OCI-LY7 (cell line): ENCODE data around the gene ZNF451. TPM values are rescaled to one million over a fixed set of nuclear protein-coding genes. Genes with fewer than 3 reads are reported as not detected.
"Not testable (repeated sequence)": the region's sequence is repeated elsewhere in the genome, so short reads cannot be mapped to it uniquely, and the experiment has no call there.

Experiments used
- Bru-seq: library from RNA; stranded (reverse); fragments of 400-500 nt; gene quantifications from one replicate; lab custom pipeline; 2021; lab: Mats Ljungman, UMichigan
- BruChase-seq, 2 experiments: library from RNA; stranded (reverse); fragments of 400-500 nt; gene quantifications; one replicate each; lab custom pipeline; 2021; lab: Mats Ljungman, UMichigan
- BruUV-seq: library from RNA; stranded (reverse); fragments of 400-500 nt; replicated peaks from 2 replicates; lab custom pipeline; 2021; lab: Mats Ljungman, UMichigan
- CTCF ChIA-PET: fragments of 300-600 bp; sonication (Branson Sonifier 250); formaldehyde crosslinking; loops from one replicate; lab custom pipeline; 2022; ENCODE audit warnings: antibody characterized with exemption; ENCODE audit not compliant: unreplicated experiment; lab: Charles Lee
- POLR2A ChIA-PET: fragments of 300-600 bp; sonication (Branson Sonifier 250); formaldehyde crosslinking; loops from one replicate; lab custom pipeline; 2022; ENCODE audit warnings: antibody characterized with exemption; lab: Charles Lee
- DNase-seq: peaks from one replicate; pipeline ENCODE4 v3.0.0-alpha.2; 2015; ENCODE audit warnings: low spot score
- H2AFZ ChIP-seq: fragments of 200-600 bp; sonication (generic), shearing (Covaris generic); 2 replicates; pipeline ENCODE4 v1.6.1; 2014; ENCODE audit warnings: mild to moderate bottlenecking, antibody characterized with exemption, low read length, moderate library complexity
- H3K27ac ChIP-seq: fragments of 200-600 bp; sonication (generic); 2 replicates; pipeline ENCODE4 v1.5.1; 2014; ENCODE audit warnings: mixed run types, low read depth, mild to moderate bottlenecking, moderate library complexity, low read length, inconsistent platforms; ENCODE audit not compliant: poor library complexity, severe bottlenecking
- H3K36me3 ChIP-seq: fragments of 200-600 bp; sonication (generic); 2 replicates; pipeline ENCODE4 v1.6.1; 2014; ENCODE audit warnings: mild to moderate bottlenecking, antibody characterized with exemption, low read length, moderate library complexity, mixed read lengths; ENCODE audit not compliant: insufficient read depth
- H3K4me1 ChIP-seq: fragments of 200-600 bp; sonication (generic); 2 replicates; pipeline ENCODE4 v1.5.1; 2014; ENCODE audit warnings: mild to moderate bottlenecking, low read length; ENCODE audit not compliant: insufficient read depth, poor library complexity, severe bottlenecking
- H3K4me2 ChIP-seq: fragments of 200-600 bp; sonication (generic); 2 replicates; pipeline ENCODE4 v1.6.1; 2014; ENCODE audit warnings: mild to moderate bottlenecking, low read length
- H3K4me3 ChIP-seq: fragments of 200-600 bp; sonication (generic); 2 replicates; pipeline ENCODE4 v1.5.1; 2014; ENCODE audit warnings: mild to moderate bottlenecking, low read depth, low read length; ENCODE audit not compliant: poor library complexity, severe bottlenecking
- H3K79me2 ChIP-seq: fragments of 200-600 bp; sonication (generic); 2 replicates; pipeline ENCODE4 v1.6.1; 2016; ENCODE audit warnings: low read depth, mild to moderate bottlenecking, low read length, moderate library complexity, mixed read lengths; ENCODE audit not compliant: insufficient read depth
- H3K9me2 ChIP-seq: fragments of 200-600 bp; sonication (generic); 2 replicates; pipeline ENCODE4 v1.6.1; 2016; ENCODE audit warnings: mild to moderate bottlenecking, low read length, mixed read lengths; ENCODE audit not compliant: insufficient read depth
- H3K9me3 ChIP-seq: fragments of 200-600 bp; sonication (generic); 2 replicates; pipeline ENCODE4 v1.6.1; 2014; ENCODE audit warnings: mild to moderate bottlenecking, mixed run types, low read length, mixed read lengths
- H4K20me1 ChIP-seq: fragments of 200-600 bp; sonication (generic); 2 replicates; pipeline ENCODE4 v1.6.1; 2014; ENCODE audit warnings: mild to moderate bottlenecking, antibody characterized with exemption, low read length, moderate library complexity, mixed read lengths; ENCODE audit not compliant: insufficient read depth
- CTCF ChIP-seq: fragments of 200-600 bp; sonication (generic); conservative IDR thresholded peaks from 2 replicates; pipeline ENCODE4 v1.5.1; 2014; ENCODE audit warnings: mild to moderate bottlenecking, antibody characterized with exemption, low read length, moderate library complexity, mixed read lengths
- EZH2phosphoT487 ChIP-seq: fragments of 200-600 bp; sonication (generic); IDR thresholded peaks from 2 replicates; pipeline ENCODE4 v1.6.1; 2018; ENCODE audit warnings: low read depth, borderline replicate concordance, mild to moderate bottlenecking, mixed run types, antibody characterized with exemption, low read length, moderate library complexity, mixed read lengths
- intact Hi-C: fragments of 100-400 bp; cut with micrococcal nuclease; formaldehyde crosslinking; loops from one replicate; pipeline ENCODE4 v1.10.0; 2022; ENCODE audit not compliant: unreplicated experiment
- long read RNA-seq: library from polyadenylated mRNA; stranded (forward); transcript quantifications from one replicate; pipeline ENCODE4 v2.0.0, GENCODE V29; 2022
- total RNA-seq, 2 experiments: library from RNA; depleted of rRNA in 1 of 2; stranded (reverse); fragments of >200 nt in 1 of 2; shearing (Covaris generic) in 1 of 2; gene quantifications; 2 replicates each; pipeline ENCODE4 v1.2.3, GENCODE V29; 2014 to 2022

Gene ZNF451, protein sequence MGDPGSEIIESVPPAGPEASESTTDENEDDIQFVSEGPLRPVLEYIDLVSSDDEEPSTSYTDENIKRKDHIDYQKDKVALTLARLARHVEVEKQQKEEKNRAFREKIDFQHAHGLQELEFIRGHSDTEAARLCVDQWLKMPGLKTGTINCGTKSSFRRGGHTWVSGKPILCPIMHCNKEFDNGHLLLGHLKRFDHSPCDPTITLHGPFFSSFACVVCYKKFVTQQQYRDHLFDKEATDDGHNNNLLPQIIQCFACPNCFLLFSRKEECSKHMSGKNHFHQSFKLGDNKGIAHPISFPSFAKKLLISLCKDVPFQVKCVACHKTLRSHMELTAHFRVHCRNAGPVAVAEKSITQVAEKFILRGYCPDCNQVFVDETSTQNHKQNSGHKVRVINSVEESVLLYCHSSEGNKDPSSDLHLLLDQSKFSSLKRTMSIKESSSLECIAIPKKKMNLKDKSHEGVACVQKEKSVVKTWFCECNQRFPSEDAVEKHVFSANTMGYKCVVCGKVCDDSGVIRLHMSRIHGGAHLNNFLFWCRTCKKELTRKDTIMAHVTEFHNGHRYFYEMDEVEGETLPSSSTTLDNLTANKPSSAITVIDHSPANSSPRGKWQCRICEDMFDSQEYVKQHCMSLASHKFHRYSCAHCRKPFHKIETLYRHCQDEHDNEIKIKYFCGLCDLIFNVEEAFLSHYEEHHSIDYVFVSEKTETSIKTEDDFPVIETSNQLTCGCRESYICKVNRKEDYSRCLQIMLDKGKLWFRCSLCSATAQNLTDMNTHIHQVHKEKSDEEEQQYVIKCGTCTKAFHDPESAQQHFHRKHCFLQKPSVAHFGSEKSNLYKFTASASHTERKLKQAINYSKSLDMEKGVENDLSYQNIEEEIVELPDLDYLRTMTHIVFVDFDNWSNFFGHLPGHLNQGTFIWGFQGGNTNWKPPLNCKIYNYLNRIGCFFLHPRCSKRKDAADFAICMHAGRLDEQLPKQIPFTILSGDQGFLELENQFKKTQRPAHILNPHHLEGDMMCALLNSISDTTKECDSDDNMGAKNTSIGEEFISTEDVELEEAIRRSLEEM
- total RNA-seq (2014; rRNA removed; shearing (Covaris generic)) (35.1 and 50.0 TPM in 2 replicates), total RNA-seq (2022) (66.7 and 76.3 TPM in 2 replicates), Bru-seq, nascent RNA (percentile 90 among the genes with signal in this experiment), BruChase-seq, experiment 1, labeled RNA remaining after a 6-hour chase (percentile 92 among the genes with signal in this experiment), BruChase-seq, experiment 2, labeled RNA remaining after a 2-hour chase (percentile 95 among the genes with signal in this experiment)
- long read RNA-seq, full-length matches to known transcripts = 75 of 115 reads
- long read RNA-seq, partial matches to known transcripts = 8 of 115 reads
- long read RNA-seq, other reads (novel, unspliced or antisense) = 32 of 115 reads

GRCh38 chr6:57089687-57090457 is at the start of gene ZNF451:
Gene ZNF451 (plus strand): TSS chr6:57090188. CDS start chr6:57090254, 66 bp downstream.
- Histone ChIP-seq H3K9me2 (no peaks in the 10 kb centered on the region), H3K4me2 (peak within 1 kb of the TSS; percentile 84), H3K79me2 (peaks cover 36% of the 10 kb centered on the region), H4K20me1 (peaks cover 29% of the 10 kb centered on the region), H3K4me1 (peaks cover 33% of the 10 kb centered on the region), H3K9me3 (no peaks in the 10 kb centered on the region), H3K27ac (peak within 1 kb of the TSS; percentile 62), H2AFZ (peak within 1 kb of the TSS; percentile 96), H3K4me3 (peak within 1 kb of the TSS; percentile 71), H3K36me3 (peaks cover 34% of the 10 kb centered on the region; the same call in 1 of the 2 replicates)
- peak; percentile 95 for DNase-seq
- intact Hi-C loops = loop anchor here (5.0 kb wide), 2 partner anchors 38 to 133 kb away; partner anchors contain the start of gene BEND6
- POLR2A ChIA-PET = interaction anchor here (0.6 to 1.6 kb wide), 3 partner anchors 10 to 100 kb away, joined by 3 to 4 read pairs (median 3); no protein-coding TSS in a partner anchor
- CTCF ChIA-PET = interaction anchor here (0.6 kb wide), 1 partner anchor 240 kb away, joined by 3 read pairs; no protein-coding TSS in a partner anchor
- TF ChIP-seq EZH2phosphoT487 (no peak), CTCF (no peak)
- BruUV-seq = no TSS peak

GRCh38 chr6:57044061-57044460 is 45.9 kb upstream of the ZNF451 start:
- H3K4me2 ChIP-seq, H3K9me2 ChIP-seq, DNase-seq, intact Hi-C loops, H3K4me3 ChIP-seq, CTCF ChIA-PET, H4K20me1 ChIP-seq, BruUV-seq, H3K27ac ChIP-seq, POLR2A ChIA-PET, H3K9me3 ChIP-seq, H2AFZ ChIP-seq: not testable (repeated sequence)
- Histone ChIP-seq H3K4me1 (peaks cover 14% of the 10 kb centered on the region), H3K36me3 (peaks cover 10% of the 10 kb centered on the region), H3K79me2 (peaks cover 13% of the 10 kb centered on the region)
